CD4-positive, CD25-positive, alpha-beta regulatory T cell (primary cell): Measurements from ENCODE around the gene PCSK7. TPM values are rescaled to one million over a fixed set of nuclear protein-coding genes. Genes with fewer than 3 reads are reported as not detected.

Experiments used
- ATAC-seq, 2 donors: fragments of 150-1000 bp; cut with Tn5 transposase; one replicate each; pipeline ENCODE4 v1.10.0; 2021; ENCODE audit warnings: low read depth in 2 of 2, moderate number of reproducible peaks in 2 of 2, moderate library complexity in 1 of 2
- DNase-seq, 3 donors: peaks; one replicate each; pipeline versions ENCODE4 v3.0.0 to v3.0.0-alpha.2; 2012 to 2022; ENCODE audit warnings: mixed read lengths in 1 of 3
- H3K27ac ChIP-seq: one replicate; pipeline ENCODE4 v1.7.0; 2013; ENCODE audit warnings: mild to moderate bottlenecking, low read length; ENCODE audit not compliant: insufficient read depth, poor library complexity, severe bottlenecking
- H3K27me3 ChIP-seq: one replicate; pipeline ENCODE4 v1.7.0; 2013; ENCODE audit warnings: low read length; ENCODE audit not compliant: control insufficient read depth, insufficient read depth
- H3K36me3 ChIP-seq: one replicate; pipeline ENCODE4 v1.7.0; 2013; ENCODE audit warnings: mild to moderate bottlenecking, low read length, moderate library complexity; ENCODE audit not compliant: control insufficient read depth, insufficient read depth
- H3K4me1 ChIP-seq: 2 replicates; pipeline ENCODE4 v1.7.0; 2013; ENCODE audit warnings: mild to moderate bottlenecking, low read length; ENCODE audit not compliant: insufficient read depth, control insufficient read depth, poor library complexity, severe bottlenecking
- H3K4me3 ChIP-seq: one replicate; pipeline ENCODE4 v1.7.0; 2013; ENCODE audit warnings: low read depth, mild to moderate bottlenecking, low read length, moderate library complexity
- H3K9me3 ChIP-seq, 2 experiments: 1 replicate in 1 of 2; 2 replicates in 1 of 2; pipeline ENCODE4 v1.7.0; 2013; ENCODE audit warnings: low read length in 2 of 2, mild to moderate bottlenecking in 1 of 2, moderate library complexity in 1 of 2; ENCODE audit not compliant: control insufficient read depth in 2 of 2
- H3K27ac Mint-ChIP-seq, 3 donors: one replicate each; pipeline ENCODE4 v1.8.0; 2020 to 2022; ENCODE audit warnings: mild to moderate bottlenecking in 3 of 3, mixed read lengths in 3 of 3, moderate library complexity in 2 of 3
- H3K27me3 Mint-ChIP-seq: one replicate; pipeline ENCODE4 v1.8.0; 2022; ENCODE audit warnings: mild to moderate bottlenecking, mixed read lengths
- H3K36me3 Mint-ChIP-seq: one replicate; pipeline ENCODE4 v1.8.0; 2020; ENCODE audit warnings: mixed read lengths
- H3K4me1 Mint-ChIP-seq, 4 donors: one replicate each; pipeline ENCODE4 v1.8.0; 2020 to 2022; ENCODE audit warnings: mixed read lengths in 4 of 4, mild to moderate bottlenecking in 1 of 4
- H3K4me3 Mint-ChIP-seq, 4 donors: one replicate each; pipeline ENCODE4 v1.8.0; 2020 to 2022; ENCODE audit warnings: mild to moderate bottlenecking in 4 of 4, mixed read lengths in 4 of 4, moderate library complexity in 3 of 4
- H3K9me3 Mint-ChIP-seq, 7 donors: one replicate each; pipeline ENCODE4 v1.8.0; 2020 to 2022; ENCODE audit warnings: mixed read lengths in 7 of 7, mild to moderate bottlenecking in 3 of 7, moderate library complexity in 2 of 7
- polyA plus RNA-seq, 4 donors: library from polyadenylated mRNA; unstranded; fragments of 300-500 nt; fragmentation: Illumina TruSeq; gene quantifications; one replicate each; pipeline ENCODE4 v1.2.3, GENCODE V29; 2021
- total RNA-seq: library from RNA; stranded (reverse); gene quantifications from one replicate; pipeline ENCODE4 v1.2.3, GENCODE V29; 2022

The PCSK7 gene
- total and polyA plus RNA-seq, 5 donors from 2014 or later = 55.0 to 478 (median 63.8) TPM

GRCh38 chr11:117180661-117181585 is 51.0 kb downstream of the PCSK7 start:
- Mint-ChIP-seq H3K9me3 (no peaks in the 10 kb centered on the region), H3K36me3 (peaks cover 9% of the 10 kb centered on the region), H3K27ac (peak overlapping the region in 2 of 3 donors; percentile 96 to 97), H3K27me3 (no peaks in the 10 kb centered on the region), H3K4me3 (peak overlapping the region; percentile 96 to 98 (median 96)), H3K4me1 (peaks cover 13 to 39% (median 25%) of the 10 kb centered on the region in 4 donors)
- Histone ChIP-seq H3K27me3 (no peaks in the 10 kb centered on the region), H3K9me3 (no peaks in the 10 kb centered on the region), H3K27ac (no peak overlapping the region), H3K36me3 (peaks cover 10% of the 10 kb centered on the region), H3K4me1 (peaks cover 27% of the 10 kb centered on the region), H3K4me3 (peak overlapping the region; percentile 0)
- ATAC-seq (peak; percentile 25 to 40), DNase-seq (peak; percentile 38 to 81 (median 49))

- peak overlapping the region; percentile 96 to 98 (median 96) for H3K4me3 Mint-ChIP-seq
- DNase-seq (no peak), ATAC-seq (no peak)
- Histone ChIP-seq H3K9me3 (no peaks in the 10 kb centered on the region), H3K36me3 (peaks cover 10% of the 10 kb centered on the region), H3K27ac (peak overlapping the region; percentile 5), H3K4me1 (peaks cover 27% of the 10 kb centered on the region), H3K4me3 (peak overlapping the region; percentile 86), H3K27me3 (no peaks in the 10 kb centered on the region)
- peaks cover 11 to 39% (median 24%) of the 10 kb centered on the region in 4 donors for H3K4me1 Mint-ChIP-seq
- H3K27me3 Mint-ChIP-seq = no peaks in the 10 kb centered on the region
- peaks cover 9% of the 10 kb centered on the region for H3K36me3 Mint-ChIP-seq
- H3K27ac Mint-ChIP-seq = peak overlapping the region; percentile 43 to 97 (median 96)
- no peaks in the 10 kb centered on the region for H3K9me3 Mint-ChIP-seq
Measured at GRCh38 chr11:117180020-117180419, 51.9 kb downstream of the PCSK7 start.

- Mint-ChIP-seq H3K27me3 (no peaks in the 10 kb centered on the region), H3K9me3 (no peaks in the 10 kb centered on the region), H3K4me1 (peaks cover 11 to 39% (median 24%) of the 10 kb centered on the region in 4 donors), H3K27ac (peak overlapping the region; percentile 83 to 97 (median 96)), H3K4me3 (peak overlapping the region; percentile 96 to 98 (median 96)), H3K36me3 (peaks cover 9% of the 10 kb centered on the region)
- Histone ChIP-seq H3K27me3 (no peaks in the 10 kb centered on the region), H3K36me3 (peaks cover 10% of the 10 kb centered on the region), H3K9me3 (no peaks in the 10 kb centered on the region), H3K4me1 (peaks cover 27% of the 10 kb centered on the region), H3K4me3 (peak overlapping the region; percentile 86), H3K27ac (peak overlapping the region; percentile 76)
- ATAC-seq (peak; percentile 21 to 28), DNase-seq (peak in 2 of 3 donors; percentile 28 to 51)
Measured at GRCh38 chr11:117179048-117179999, 52.5 kb downstream of the PCSK7 start.

GRCh38 chr11:117178210-117179034 is 53.5 kb downstream of the PCSK7 start, which contains the start of gene SIDT2:
Gene SIDT2, plus strand, starts transcription at chr11:117178743. Its CDS starts 521 bp downstream, at chr11:117179264.
- Mint-ChIP-seq H3K27me3 (no peaks in the 10 kb centered on the region), H3K4me3 (peak within 1 kb of the TSS; percentile 96 to 98 (median 96))

GRCh38 chr11:117177534-117178209 is 54.2 kb downstream of the PCSK7 start:
- DNase-seq = no peak
- H3K36me3 Mint-ChIP-seq = no peaks in the 10 kb centered on the region

More at GRCh38 chr11:117178210-117179034, 53.5 kb downstream of the PCSK7 start, which contains the start of gene SIDT2:
- H3K4me1 Mint-ChIP-seq = peaks cover 11 to 38% (median 23%) of the 10 kb centered on the region in 4 donors
- Histone ChIP-seq H3K27ac (peak within 1 kb of the TSS; percentile 76), H3K4me3 (peak within 1 kb of the TSS; percentile 91), H3K27me3 (no peaks in the 10 kb centered on the region), H3K4me1 (peaks cover 27% of the 10 kb centered on the region), H3K36me3 (peaks cover 6% of the 10 kb centered on the region), H3K9me3 (no peaks in the 10 kb centered on the region)
- peak within 1 kb of the TSS; percentile 95 to 97 (median 97) for H3K27ac Mint-ChIP-seq
- H3K36me3 Mint-ChIP-seq = peaks cover under 1% of the 10 kb centered on the region
- no peaks in the 10 kb centered on the region for H3K9me3 Mint-ChIP-seq
- ATAC-seq (peak; percentile 96 to 98), DNase-seq (peak; percentile 84 to 97 (median 88))

GRCh38 chr11:117176186-117176585 is 55.7 kb downstream of the PCSK7 start:
- H3K27me3 Mint-ChIP-seq = no peaks in the 10 kb centered on the region
- peak overlapping the region in 1 of 4 donors; percentile 88 for H3K4me3 Mint-ChIP-seq
- Histone ChIP-seq H3K27ac (no peak overlapping the region), H3K27me3 (no peaks in the 10 kb centered on the region), H3K4me3 (no peak overlapping the region), H3K4me1 (peaks cover 27% of the 10 kb centered on the region), H3K36me3 (peaks cover under 1% of the 10 kb centered on the region), H3K9me3 (no peaks in the 10 kb centered on the region)
- no peaks in the 10 kb centered on the region for H3K9me3 Mint-ChIP-seq
- H3K27ac Mint-ChIP-seq = peak overlapping the region in 1 of 3 donors; percentile 20
- ATAC-seq (no peak), DNase-seq (no peak)
- H3K36me3 Mint-ChIP-seq = no peaks in the 10 kb centered on the region
- H3K4me1 Mint-ChIP-seq = peaks cover 8 to 42% (median 22%) of the 10 kb centered on the region in 4 donors

More at GRCh38 chr11:117177534-117178209, 54.2 kb downstream of the PCSK7 start:
- Histone ChIP-seq H3K4me1 (peaks cover 27% of the 10 kb centered on the region), H3K4me3 (peak overlapping the region; percentile 91), H3K27me3 (no peaks in the 10 kb centered on the region), H3K27ac (peak overlapping the region; percentile 76), H3K9me3 (no peaks in the 10 kb centered on the region), H3K36me3 (peaks cover 5% of the 10 kb centered on the region)
- H3K27me3 Mint-ChIP-seq = no peaks in the 10 kb centered on the region
- H3K27ac Mint-ChIP-seq = peak overlapping the region; percentile 32 to 97 (median 97)
- peaks cover 11 to 41% (median 21%) of the 10 kb centered on the region in 4 donors for H3K4me1 Mint-ChIP-seq
- no peaks in the 10 kb centered on the region for H3K9me3 Mint-ChIP-seq
- ATAC-seq = no peak
- peak overlapping the region; percentile 96 to 98 (median 96) for H3K4me3 Mint-ChIP-seq
